ENCODE results near the gene GPBP1L1.
"Not testable (repeated sequence)": the region's sequence is repeated elsewhere in the genome, so short reads cannot be mapped to it uniquely, and the experiment has no call there.

Gene GPBP1L1

GRCh38 chr1:45640293-45640692 lies 46.0 kb downstream of the GPBP1L1 start:
- DNase-seq (ENCODE audit: low read depth): peak; percentile 51

GRCh38 chr1:45635211-45635610 lies 51.1 kb downstream of the GPBP1L1 start:
- DNase-seq (ENCODE audit: low read depth): no peak

- no peak for DNase-seq (ENCODE audit: low read depth)
Observed at GRCh38 chr1:45630429-45630828, 55.9 kb downstream of the GPBP1L1 start.

- no peak for DNase-seq (ENCODE audit: low read depth)
Observed at GRCh38 chr1:45629035-45629434, 57.3 kb downstream of the GPBP1L1 start.

GRCh38 chr1:45623972-45624371 lies 62.4 kb downstream of the GPBP1L1 start, which contains the start of gene CCDC17:
CCDC17 (minus strand) TSS chr1:45624054; CDS start chr1:45623909, 145 bp downstream.
- no peak for DNase-seq (ENCODE audit: low read depth)

GRCh38 chr1:45622524-45623394 lies 63.6 kb downstream of the GPBP1L1 start:
- no peak for DNase-seq (ENCODE audit: low read depth)

- no peak for DNase-seq (ENCODE audit: low read depth)
Observed at GRCh38 chr1:45621895-45622523, 64.3 kb downstream of the GPBP1L1 start.

GRCh38 chr1:45621501-45621836 lies 64.9 kb downstream of the GPBP1L1 start:
- DNase-seq (ENCODE audit: low read depth): no peak

- no peak for DNase-seq (ENCODE audit: low read depth)
Observed at GRCh38 chr1:45620588-45621500, 65.5 kb downstream of the GPBP1L1 start.

GRCh38 chr1:45619149-45619921 lies 67.0 kb downstream of the GPBP1L1 start:
- DNase-seq (ENCODE audit: low read depth): no peak

GRCh38 chr1:45617618-45618017 lies 68.7 kb downstream of the GPBP1L1 start:
- DNase-seq (ENCODE audit: low read depth): peak; percentile 21

GRCh38 chr1:45615885-45616284 lies 70.4 kb downstream of the GPBP1L1 start:
- DNase-seq (ENCODE audit: low read depth): no peak

GRCh38 chr1:45612941-45613579 lies 73.3 kb downstream of the GPBP1L1 start:
- DNase-seq (ENCODE audit: low read depth): no peak

GRCh38 chr1:45610589-45611226 lies 75.6 kb downstream of the GPBP1L1 start:
- no peak for DNase-seq (ENCODE audit: low read depth)

GRCh38 chr1:45608175-45609156 lies 77.9 kb downstream of the GPBP1L1 start:
- DNase-seq (ENCODE audit: low read depth): no peak

GRCh38 chr1:45607404-45608074 lies 78.8 kb downstream of the GPBP1L1 start:
- no peak for DNase-seq (ENCODE audit: low read depth)

- no peak for DNase-seq (ENCODE audit: low read depth)
Observed at GRCh38 chr1:45604239-45604638, 82.1 kb downstream of the GPBP1L1 start.

- not testable (repeated sequence) for DNase-seq (ENCODE audit: low read depth)
Observed at GRCh38 chr1:45596765-45597164, 89.6 kb downstream of the GPBP1L1 start.

GRCh38 chr1:45594412-45594811 lies 91.9 kb downstream of the GPBP1L1 start:
- no peak for DNase-seq (ENCODE audit: low read depth)
